ENCODE results near the gene GYS2.

GYS2 gene

DNA sequence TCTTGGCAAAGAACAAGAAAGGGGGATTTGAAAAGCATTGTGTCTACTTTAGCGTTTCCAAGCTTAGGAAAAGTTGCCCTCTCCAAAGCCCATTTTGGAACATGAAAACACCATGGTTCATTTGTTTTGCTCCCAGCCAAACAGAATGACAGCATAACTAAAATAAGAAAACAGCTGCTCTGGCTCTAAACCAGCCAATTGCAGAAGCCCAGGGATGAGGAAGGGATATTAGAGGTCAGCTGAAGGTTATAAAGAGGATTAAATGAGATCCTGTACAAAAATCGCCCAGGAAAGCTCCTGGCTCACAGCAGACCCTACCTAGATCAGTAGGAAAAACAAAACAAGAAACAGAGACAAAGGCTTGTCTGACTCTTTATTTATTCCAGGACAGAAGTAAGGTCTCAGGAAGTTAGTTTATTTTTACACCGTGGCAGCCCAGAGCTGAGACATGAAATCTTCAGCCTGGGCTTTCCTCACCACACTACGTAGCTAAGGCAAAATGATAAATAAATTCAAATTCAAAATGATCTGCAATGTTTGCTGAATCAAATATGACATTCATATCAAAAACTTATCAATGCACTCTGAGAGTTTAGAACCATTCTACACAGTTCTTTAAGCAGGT is 52.7 kb downstream of the GYS2 start:
- FAIRE-seq: no peak

DNA sequence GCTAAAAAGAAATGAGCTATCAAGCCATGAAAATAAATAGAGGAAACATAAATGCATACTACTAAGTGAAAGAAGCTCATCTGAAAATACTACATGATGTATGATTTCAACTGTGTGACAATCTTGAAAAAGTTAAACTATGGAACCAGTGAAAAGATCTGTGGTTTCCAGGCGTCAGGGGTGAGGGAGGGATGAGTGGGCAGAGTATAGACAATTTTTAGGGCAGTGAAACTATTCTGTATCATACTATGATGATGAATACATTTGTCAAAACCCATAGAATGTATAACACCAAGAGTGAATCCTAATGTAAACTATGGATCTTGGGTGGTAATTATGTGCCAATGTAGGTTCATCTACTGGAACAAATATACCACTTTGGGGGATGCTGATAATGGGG is 57.2 kb downstream of the GYS2 start:
- no peak for FAIRE-seq

- no peak for FAIRE-seq
These were observed 57.9 kb downstream of the GYS2 start for GRCh38 chr12:21546716-21547115.

DNA sequence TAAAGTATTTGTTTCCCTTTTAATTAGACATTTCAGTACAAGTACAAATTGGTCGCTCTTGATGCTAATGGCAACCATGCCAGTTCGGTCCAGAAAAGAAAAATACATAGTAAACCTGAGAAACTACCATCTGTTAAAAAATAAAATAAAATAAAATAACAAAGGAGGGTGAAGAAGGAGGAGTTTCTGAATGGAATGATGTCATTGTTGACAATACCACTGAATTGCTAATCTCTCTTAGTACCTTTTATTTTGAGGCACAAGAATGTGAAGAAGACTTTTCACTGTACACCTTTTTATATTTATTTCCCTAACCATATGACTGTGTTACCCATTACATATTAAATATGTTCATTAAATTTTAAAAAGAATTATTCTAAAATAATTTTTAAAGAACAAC is 59.1 kb downstream of the GYS2 start:
- FAIRE-seq: no peak

GRCh38 chr12:21543151-21543550 is 61.5 kb downstream of the GYS2 start:
- FAIRE-seq: no peak

- no peak for FAIRE-seq
These were observed 62.2 kb downstream of the GYS2 start for GRCh38 chr12:21542403-21542802.

- FAIRE-seq: no peak
These were observed 62.9 kb downstream of the GYS2 start for GRCh38 chr12:21541773-21542172.

DNA sequence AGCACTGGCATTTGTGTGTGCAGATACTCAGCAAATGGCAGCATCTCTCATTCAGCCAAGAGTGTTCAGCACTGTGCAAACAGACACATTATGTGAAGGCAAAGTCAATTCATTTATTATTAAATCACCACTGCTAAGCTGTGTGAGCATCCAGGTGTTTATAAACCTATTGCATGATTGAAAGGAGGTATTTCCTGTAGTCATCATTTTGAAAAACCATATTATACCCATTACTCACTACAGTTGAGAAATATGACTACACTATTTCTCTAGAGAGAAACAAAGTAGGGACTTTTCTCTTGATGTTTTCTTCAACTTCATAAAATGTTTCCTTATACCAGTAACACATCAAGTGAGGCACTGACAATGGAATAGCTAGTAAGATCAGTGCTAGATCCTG is 64.8 kb downstream of the GYS2 start:
- no peak for FAIRE-seq

- FAIRE-seq: no peak
These were observed 66.5 kb downstream of the GYS2 start for GRCh38 chr12:21538061-21538653.

GRCh38 chr12:21529456-21529855 is 75.2 kb downstream of the GYS2 start:
- no peak for FAIRE-seq

GRCh38 chr12:21528953-21529352 is 75.7 kb downstream of the GYS2 start:
- FAIRE-seq: no peak

DNA sequence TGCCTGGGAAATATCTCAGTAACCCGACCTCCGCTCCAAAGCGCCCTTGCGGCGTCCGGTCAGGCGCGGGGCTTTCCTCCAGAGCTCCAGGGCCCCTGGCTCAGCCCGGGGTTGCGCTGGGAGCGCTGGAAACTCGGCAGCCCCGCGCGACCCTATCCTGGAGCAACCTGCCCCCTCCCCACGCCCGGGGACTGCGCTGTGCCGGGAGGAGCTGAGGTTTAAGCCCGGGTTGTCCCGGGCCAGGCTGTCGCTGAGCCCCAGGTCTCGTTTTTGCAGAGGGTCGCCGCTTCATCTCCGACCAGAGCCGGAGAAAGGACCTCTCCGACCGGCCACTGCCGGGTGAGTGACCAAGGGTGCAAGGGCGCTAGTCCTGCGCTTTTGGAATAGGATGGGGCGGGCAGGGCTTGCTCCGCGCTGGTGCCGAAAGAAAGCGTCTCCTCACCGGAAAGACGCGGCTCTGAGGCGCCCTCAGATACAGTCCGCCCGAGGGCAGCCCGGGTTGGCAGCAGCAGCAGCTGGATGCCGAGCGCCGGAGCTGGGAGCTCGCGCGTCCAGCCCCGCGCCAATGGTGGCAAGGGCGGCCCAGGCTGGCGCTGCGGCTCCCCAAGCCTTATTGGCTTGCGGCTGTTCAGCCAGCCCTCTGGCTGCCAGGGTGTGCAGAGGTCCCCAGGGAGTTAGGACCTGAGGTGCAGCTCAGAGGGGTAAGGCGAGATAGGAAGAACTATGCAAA is 77.0 kb downstream of the GYS2 start:
- FAIRE-seq: no peak

DNA sequence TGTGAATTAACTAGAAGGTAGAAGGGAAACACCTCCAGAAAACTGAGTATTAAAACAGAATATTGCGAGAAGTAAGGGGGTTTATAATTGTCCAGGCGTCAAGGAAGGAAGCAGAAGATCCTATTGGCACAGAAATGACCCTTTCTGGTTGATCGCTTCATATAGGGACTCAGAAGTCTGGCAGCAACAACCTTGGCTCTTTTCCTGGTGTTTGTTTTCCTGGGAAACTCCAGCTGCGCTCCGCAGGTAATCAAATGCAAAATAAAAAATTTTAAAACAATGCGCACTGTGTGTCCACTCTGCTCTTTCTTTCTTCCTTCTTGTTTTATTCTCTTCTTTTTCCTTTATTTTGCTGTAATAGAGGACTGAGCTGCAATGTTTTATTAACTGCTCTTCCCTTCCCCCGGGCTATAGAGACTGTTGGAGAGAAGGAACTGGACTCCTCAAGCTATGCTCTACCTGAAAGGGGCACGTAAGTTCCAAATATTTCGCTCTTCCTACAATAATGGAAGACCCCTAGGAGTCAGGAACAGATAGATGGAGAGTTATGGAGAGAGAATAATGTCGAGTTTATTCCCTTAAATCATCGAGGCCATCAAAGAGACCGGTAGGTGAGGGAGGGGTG is 77.8 kb downstream of the GYS2 start:
- no peak for FAIRE-seq

DNA sequence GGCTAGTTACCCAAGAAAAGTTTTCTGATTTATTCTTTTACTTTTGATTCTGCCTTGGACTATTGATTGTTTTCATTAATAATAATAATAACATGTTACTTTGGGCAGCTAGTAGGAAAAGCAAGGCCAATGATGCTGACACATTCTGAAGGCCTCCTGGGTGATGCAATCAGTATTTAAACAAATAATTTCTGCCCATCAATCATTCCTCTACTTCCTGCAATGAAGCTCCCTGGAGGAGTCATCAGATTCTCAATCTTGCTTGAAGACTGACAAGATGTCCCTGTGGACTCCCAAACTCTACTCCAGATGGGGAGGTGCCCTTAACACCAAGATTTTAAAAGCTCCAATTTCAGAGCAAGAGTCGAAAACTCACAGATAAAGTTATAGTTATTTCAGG is 78.6 kb downstream of the GYS2 start, which contains the start of gene SPX:
TSS of gene SPX (plus strand) at position 244 of the 400 bp plus-strand sequence. CDS start 177 bp downstream, outside the sequence.
- no peak for FAIRE-seq

DNA sequence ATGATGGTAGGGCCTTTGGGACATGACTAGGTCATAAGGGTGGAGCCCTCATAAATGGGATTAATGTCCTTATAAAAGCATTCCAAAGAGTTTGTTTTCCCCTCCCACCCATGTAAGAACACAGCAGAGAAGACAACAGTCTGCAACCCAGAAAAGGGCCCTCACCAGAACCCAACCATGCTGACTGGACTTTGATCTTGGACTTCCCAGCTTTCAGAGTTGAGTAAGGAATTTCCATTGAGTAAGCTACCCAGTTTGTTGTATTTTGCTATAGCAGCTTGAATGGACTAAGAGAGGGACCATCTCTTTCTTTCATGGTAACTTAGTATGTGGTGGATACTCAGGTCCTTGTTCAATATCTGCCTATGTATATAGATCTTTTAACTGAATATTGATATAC is 81.5 kb downstream of the GYS2 start:
- no peak for FAIRE-seq

- no peak for FAIRE-seq
These were observed 83.1 kb downstream of the GYS2 start for GRCh38 chr12:21521541-21521940.

- no peak for FAIRE-seq
These were observed 86.2 kb downstream of the GYS2 start for GRCh38 chr12:21518451-21518850.

DNA sequence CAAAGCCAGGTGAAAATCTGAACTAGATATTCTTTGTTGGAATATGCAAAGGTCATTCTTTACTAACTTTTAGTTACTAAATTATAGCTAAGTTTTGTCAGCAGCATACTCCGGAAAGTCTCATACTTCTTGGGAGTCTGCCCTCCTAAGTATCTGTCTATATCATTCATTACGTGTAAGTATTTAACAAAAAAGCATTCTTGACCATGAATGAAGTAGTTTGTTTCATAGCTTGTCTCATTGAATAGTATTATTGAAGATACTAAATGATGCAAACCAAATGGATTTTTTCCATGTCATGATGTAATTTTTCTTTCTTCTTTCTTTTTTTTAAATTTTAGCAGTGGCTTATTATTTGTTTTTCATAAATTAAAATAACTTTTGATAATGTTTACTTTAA is 88.4 kb downstream of the GYS2 start:
- FAIRE-seq: no peak

DNA sequence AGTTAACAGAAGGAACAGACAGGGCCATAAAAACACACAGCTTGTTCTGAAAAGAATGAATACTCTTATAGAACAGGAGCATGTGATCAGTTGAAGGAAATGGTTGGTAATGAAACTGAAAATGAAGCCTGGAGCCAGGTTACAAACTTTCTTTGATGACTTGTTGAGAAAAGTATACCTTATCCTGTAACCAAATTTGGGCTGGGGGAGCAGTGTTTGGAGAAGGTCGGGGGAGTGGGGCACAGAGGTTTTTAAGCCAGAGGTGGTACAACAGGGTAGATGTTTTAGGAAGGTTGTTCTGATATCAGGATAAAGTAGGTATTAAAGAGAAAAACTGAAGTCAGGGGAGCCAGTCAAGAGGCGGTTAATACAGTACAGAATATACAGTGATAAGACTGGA is 94.9 kb downstream of the GYS2 start:
- no peak for FAIRE-seq

DNA sequence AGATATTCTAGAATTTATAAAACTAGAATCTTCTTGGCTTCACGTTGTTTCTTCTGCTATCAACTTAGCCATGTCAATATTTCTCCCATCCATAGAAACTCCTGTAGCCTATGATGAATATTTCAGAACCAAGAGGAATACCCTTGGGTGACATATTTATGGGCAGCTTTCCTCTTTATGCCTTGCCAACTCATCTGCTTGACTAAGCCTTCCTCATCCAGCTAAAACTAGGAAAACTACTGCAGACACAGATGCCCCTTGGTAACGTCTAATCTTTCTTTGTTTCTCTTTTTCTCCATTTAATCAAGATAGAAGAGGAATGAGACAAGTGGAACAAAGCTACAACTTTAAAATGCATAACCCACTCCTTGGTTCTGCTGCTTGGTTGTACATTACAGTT is 96.8 kb downstream of the GYS2 start:
- no peak for FAIRE-seq

DNA sequence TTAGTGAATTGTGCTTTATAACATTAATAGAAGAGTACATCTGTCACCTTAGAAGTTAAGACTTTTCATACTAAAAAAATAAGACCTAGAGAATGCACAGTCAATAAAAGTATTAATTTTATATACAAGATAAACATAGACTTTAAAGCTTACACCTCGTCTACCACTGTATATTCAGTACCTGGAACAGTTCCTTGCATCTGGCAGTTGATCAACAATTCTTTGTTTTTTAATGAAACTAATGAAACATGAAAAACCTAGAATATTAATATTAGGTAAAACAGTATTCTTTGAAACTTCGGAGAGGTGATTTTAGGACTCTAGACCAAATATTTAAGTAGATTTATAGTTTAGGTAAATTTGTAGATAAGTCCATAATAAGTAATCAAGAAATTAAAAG is 98.8 kb downstream of the GYS2 start:
- no peak for FAIRE-seq

DNA sequence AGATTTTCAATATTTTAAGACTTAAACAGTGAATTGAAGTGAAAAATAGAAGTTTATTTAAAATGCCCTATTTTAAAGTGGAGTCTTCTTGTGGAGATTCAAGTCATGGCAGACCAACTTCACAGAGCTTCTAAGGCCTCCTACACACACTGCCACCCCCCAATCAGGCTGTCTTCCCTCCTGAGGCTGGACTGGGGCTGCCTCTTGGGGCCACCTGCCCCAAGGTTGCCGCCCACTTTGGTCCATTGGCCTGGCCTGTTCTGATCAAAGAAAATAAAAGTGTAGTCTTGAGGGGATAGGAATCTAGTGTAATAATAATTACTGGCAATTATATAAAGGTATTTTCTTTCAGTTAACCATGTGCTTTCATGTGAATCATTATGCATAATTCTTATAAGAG is 101.8 kb downstream of the GYS2 start:
- no peak for FAIRE-seq

DNA sequence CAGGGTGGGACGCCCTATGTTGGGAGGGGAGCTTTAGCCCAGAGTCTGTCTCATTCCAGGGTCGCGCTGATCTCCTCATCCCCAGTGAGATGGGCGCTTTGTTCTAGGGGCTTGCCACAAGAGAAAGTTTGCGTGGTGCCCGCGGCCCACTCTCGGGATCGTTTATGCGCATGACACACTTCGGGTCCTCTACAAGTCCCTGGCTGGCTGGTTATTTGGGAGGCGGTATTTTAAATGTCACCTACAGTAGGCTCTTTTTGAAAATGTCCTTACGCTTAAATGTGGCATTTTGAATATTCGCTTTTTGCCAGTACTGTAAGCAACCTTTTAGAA is 102.5 kb downstream of the GYS2 start:
- FAIRE-seq: no peak

All from islet of Langerhans (tissue), 1 donor.